ENCODE measurements around the gene FEM1B.

FEM1B gene

DNA sequence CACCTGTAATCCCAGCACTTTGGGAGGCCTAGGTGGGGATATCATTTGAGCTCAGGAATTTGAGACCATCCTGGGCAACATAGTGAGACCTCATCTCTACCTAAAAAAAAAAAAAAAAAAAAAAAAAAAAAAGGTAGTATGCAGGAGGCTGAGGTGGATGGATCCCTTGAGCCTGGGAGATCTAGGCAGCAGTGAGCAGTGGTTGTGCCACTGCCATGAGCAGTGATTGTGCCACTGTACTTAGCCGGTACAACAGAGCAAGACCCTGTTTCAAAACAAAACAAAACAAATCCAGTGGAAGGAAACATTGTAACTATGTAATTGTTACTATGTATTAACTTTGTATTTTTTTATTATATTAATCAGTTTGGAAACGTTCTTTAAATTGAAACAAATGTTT, 5.9 kb downstream of the FEM1B start:
- in situ Hi-C loops (cut with MboI; ENCODE audit: low sequenced_read_pairs): no loop called here

DNA sequence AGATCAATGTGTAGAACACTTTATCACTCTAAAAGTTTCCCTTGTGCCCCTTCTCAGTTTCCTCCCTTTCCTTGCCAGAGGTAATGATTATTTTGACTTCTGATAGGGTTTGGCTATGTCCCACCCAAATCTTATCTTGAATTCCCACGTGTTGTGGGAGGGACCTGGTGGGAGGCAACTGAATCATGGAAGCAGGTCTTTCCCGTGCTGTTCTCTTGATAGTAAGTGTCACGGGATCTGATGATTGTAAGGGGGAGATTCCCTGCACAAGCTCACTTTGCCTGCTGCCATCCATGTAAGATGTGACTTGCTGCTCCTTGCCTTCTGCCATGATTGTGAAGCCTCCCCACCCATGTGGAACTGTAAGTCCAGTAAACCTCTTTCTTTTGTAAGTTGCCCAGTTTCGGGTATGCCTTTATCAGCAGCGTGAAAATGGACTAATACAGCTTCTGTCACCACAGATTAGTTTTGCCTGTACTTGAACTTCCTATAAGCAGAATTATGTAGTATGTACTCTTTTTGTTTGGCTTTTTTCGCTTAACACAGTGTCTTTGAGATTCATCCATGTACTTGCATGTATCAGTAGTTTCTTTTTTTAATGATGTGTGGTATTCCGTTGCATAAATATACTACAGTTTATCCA, 7.2 kb downstream of the FEM1B start:
- in situ Hi-C loops (cut with MboI; ENCODE audit: low sequenced_read_pairs): no loop called here

DNA sequence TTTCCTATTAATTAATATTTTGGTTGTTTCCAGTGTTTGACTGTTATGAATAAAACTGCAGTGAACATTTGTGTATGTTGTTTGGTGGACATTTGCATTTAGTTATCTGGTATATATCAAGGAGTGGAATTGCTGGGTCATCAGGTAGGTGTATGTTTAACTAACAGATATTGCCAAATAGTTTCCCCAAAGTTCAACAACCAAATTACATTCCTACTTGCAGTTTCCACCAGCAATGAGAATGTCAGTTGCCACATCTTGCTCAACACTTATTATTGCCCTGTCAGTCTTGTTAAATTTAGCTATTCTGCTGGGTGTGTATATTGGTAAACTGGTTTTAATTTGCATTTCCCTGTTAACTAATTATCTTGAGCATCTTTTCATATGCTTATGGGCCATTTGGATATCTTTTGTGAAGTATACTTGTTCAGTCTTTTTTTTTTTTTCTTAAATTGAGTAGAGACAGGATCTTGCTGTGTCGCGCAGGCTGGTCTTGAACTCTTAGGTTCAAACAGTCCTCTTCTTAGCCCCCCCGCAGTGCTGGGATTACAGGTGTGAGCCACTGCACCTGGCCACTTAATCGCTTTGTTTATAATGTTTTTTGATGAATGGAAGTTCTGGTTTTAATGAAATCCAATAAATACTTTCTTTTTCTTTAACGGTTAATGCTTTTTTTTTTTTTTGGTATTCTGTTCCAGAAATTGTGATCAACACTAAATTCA, 7.9 kb downstream of the FEM1B start:
- in situ Hi-C loops (cut with MboI; ENCODE audit: low sequenced_read_pairs): no loop called here

- in situ Hi-C loops (cut with MboI; ENCODE audit: low sequenced_read_pairs): no loop called here
Observed at GRCh38 chr15:68286256-68286655, 8.7 kb downstream of the FEM1B start.

- in situ Hi-C loops (cut with MboI; ENCODE audit: low sequenced_read_pairs): no loop called here
Observed at GRCh38 chr15:68289057-68289456, 11.5 kb downstream of the FEM1B start.

DNA sequence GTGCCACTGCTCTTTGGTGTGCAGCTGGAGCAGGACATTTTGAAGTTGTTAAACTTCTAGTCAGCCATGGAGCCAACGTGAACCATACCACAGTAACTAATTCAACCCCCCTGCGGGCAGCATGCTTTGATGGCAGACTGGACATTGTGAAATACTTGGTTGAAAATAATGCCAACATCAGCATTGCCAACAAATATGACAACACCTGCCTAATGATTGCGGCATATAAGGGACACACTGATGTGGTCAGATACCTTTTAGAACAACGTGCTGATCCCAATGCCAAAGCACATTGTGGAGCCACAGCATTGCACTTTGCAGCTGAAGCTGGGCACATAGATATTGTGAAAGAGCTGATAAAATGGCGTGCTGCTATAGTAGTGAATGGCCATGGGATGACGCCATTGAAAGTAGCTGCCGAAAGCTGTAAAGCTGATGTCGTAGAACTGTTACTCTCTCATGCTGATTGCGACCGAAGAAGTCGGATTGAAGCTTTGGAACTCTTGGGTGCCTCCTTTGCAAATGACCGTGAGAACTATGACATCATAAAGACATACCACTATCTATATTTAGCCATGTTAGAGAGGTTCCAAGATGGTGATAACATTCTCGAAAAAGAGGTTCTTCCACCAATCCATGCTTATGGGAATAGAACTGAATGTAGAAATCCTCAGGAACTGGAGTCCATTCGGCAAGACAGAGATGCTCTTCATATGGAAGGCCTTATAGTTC, 12.2 kb downstream of the FEM1B start:
- in situ Hi-C loops (cut with MboI; ENCODE audit: low sequenced_read_pairs): no loop called here

- in situ Hi-C loops (cut with MboI; ENCODE audit: low sequenced_read_pairs): no loop called here
Observed at GRCh38 chr15:68290715-68291114, 13.2 kb downstream of the FEM1B start.

DNA sequence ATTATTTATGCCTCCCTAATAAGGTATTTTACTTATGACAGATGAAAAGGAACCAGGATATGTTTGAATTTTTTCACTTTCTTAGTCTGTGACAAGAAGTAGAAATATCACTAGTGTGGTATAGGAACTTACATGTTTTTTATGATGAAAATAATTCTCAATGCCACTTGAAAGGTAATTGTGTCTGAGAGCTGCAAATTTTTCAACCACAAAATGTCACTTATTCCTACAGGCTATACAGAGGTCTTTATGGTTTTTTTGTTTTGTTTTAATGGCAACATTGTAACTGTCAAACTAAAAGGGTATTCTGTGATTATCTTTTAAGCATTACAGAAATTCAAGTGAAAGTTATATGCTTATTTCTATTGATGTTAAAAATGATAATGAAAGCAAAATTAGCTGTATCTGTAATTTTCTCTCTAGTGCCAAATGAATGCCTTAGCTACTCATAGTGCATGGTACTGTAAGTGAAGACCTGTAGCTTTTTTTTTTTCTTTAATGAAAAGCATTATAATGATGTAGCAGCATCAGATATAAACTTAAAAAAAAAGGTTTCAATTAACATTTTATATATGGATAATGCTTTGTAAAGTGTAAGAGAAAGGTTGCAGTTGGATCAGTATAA, 14.7 kb downstream of the FEM1B start:
- in situ Hi-C loops (cut with MboI; ENCODE audit: low sequenced_read_pairs): no loop called here

GRCh38 chr15:68292967-68293366, 15.4 kb downstream of the FEM1B start:
- in situ Hi-C loops (cut with MboI; ENCODE audit: low sequenced_read_pairs): no loop called here

- in situ Hi-C loops (cut with MboI; ENCODE audit: low sequenced_read_pairs): no loop called here
Observed at GRCh38 chr15:68295014-68295805, 17.7 kb downstream of the FEM1B start.

DNA sequence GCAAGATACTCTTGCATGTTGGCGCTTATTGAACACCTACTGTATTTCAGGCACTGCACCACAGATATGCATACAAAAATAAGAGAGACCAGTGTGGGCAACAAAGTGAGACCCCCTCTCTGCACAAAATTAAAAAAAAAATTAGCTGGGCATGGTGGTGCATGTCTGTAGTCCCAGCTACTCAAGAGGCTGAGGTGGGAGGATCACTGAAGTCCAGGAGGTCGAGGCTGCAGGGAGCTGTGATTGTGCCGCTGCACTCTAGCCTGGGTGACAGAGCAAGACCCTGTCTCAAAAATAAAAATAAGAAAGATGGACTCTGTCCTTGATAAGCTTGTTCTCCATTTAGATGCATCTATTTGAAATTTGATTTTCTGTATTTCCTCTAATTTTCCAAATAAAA, 20.8 kb downstream of the FEM1B start:
- in situ Hi-C loops (cut with MboI; ENCODE audit: low sequenced_read_pairs): no loop called here

DNA sequence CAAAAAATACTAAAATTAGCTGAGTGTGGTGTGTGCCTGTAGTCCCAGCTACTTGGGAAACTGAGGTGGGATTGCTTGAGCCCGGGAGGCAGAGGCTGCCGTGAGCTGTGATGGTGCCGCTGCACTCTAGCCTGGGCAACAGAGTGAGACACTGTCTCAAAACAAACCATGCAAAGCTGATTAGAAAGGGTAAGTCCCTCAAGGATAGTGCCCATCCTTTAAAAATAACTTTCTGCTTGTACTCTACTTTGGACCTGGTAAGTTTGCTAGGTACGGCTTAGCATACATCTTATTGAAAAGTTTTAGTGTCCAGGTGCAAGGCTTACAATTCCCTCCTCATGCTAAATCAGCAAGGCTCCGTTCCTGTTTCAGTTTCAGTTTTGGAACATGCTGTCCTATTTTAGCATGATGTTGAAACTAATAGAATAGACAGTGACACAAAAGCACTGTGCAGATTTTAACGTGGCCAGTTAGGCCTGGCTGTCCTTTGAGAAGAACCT, 21.4 kb downstream of the FEM1B start:
- in situ Hi-C loops (cut with MboI; ENCODE audit: low sequenced_read_pairs): no loop called here

DNA sequence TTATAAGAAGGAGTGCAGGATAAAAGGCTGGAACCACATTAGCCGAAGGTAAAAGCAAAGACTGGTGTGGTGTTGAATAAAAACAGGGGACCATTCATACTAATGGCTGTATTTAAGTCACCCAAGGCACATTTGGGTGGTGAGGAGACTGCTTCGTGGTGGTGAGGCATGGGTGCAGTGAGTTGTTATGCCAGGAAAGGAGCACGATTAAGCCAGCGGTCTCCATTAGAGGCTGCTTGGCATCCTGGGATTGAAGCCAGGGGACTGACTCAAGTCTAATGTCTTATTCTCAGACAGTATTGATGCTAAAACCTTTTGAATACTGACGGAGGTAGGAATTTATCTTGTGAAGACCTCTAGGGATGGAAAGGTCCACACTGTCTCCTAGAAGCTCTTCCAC, 21.9 kb downstream of the FEM1B start:
- in situ Hi-C loops (cut with MboI; ENCODE audit: low sequenced_read_pairs): no loop called here

- in situ Hi-C loops (cut with MboI; ENCODE audit: low sequenced_read_pairs): no loop called here
Observed at GRCh38 chr15:68300115-68300940, 22.8 kb downstream of the FEM1B start.

DNA sequence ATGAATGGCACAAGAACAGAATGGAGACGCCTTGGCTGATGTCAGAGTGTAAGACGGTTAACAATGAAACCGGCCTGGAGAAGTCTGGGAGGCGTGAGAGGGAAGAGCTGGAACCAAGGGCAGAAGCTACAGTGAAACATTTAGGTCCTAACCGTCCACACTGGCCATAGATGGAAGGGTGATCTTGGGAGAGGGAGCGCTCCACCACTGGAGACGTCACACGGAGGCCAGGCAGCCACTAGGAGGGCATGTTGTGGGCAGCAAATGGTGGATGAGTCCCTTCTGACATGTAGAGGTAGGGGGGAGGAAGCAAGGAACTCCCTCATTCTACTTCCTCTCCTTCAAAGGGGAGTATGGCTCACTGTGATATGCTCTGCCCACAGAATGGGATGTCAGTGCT, 23.8 kb downstream of the FEM1B start:
- in situ Hi-C loops (cut with MboI; ENCODE audit: low sequenced_read_pairs): no loop called here

- in situ Hi-C loops (cut with MboI; ENCODE audit: low sequenced_read_pairs): no loop called here
Observed at GRCh38 chr15:68302729-68303128, 25.2 kb downstream of the FEM1B start.

DNA sequence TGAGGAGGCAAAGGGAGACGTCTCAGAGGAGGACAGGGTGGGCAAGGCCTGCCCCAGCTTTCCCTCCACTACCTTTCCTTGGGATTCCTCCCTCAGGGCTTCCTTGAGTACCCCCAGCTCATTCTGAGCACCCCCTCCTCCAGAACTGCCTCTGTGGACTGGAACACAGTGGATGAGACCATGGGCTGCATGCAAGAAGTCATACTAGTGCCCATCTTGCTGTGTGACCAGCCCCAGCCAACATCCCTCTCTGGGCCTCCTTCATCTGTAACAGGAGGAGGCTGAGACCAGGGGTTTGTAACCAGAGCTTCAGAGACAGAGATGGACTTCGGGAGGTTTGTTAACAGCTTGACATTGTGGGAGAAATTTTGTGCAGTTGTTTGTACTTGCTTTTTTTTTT, 25.6 kb downstream of the FEM1B start:
- in situ Hi-C loops (cut with MboI; ENCODE audit: low sequenced_read_pairs): no loop called here

GRCh38 chr15:68303560-68304436, 26.3 kb downstream of the FEM1B start:
- in situ Hi-C loops (cut with MboI; ENCODE audit: low sequenced_read_pairs): no loop called here
